NCI-H2029 treated with DMSO at 0.1 percent for 48 hours (cell line): Measurements from ENCODE around the gene FUOM.

Source experiments
- DNase-seq: peaks from one replicate; lab custom pipeline; 2025; lab: John Stamatoyannopoulos, UW

FUOM gene

DNA sequence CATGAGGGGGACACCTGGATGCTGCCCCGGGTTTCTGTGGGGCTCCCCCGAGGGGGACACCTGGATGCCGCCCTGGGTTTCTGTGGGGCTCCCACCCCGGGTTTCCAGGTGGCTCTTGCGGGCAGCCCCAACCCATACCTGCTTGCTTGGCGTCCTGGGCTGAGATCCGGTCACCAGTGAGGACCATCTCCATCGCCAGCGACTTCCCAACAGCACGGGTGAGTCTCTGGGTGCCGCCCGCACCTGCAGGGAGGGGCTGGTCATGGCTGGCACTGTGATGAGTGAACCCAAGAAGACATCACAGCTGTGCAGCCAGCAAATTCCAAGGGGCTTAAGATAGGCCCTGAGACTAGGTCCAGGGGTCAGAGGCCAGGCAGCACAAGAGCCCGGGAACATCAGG is 8.9 kb upstream of the FUOM start:
- DNase-seq = no peak

DNA sequence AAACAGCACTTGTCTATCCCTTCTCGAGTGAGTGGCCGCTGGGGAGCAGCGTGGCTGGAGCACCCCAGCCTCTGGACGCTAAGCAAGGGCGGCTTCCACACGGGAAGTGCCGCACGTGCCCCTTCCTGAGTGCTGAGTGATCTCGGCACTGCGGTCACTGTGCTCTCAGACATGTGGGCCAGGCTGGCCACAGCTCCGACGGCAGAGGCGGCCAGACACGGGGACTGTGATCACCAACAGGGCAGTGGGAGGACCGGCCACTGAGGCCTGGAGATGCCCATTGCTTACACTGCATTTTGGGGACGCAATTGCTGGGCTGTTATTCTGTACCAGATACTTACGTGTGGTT is 8.3 kb upstream of the FUOM start:
- DNase-seq = no peak

DNA sequence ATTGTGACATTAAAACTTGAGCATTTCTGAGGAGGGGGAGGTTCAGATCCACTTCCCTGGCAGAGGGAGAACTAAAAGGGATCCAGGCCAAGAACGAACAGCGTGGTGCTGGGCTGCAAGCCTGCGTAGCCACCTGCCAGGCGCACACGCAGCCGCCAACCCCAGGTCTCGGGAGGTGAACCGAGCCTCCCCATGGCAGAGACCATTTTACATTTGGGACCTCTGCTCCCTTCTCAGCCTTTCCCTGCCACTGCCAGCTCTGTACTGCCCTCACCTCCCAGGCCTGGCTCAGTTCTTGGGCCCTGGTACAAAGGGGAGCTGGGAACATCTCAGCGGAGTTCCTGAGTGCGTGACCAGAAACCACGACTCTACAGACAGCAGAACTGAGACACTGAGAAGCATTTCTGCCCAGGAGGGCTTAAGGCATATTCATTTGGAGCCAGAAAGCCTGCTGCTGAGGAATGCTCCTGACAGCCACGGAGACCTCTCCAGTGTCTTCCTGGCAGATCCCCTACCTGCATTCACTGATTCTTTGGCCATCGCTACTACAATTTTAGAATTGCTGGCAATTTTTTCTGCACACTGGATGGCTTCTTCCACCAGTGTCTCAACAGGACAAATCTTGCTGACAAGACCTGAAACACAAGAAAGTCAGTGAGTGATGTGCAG is 7.8 kb upstream of the FUOM start:
- DNase-seq = no peak

DNA sequence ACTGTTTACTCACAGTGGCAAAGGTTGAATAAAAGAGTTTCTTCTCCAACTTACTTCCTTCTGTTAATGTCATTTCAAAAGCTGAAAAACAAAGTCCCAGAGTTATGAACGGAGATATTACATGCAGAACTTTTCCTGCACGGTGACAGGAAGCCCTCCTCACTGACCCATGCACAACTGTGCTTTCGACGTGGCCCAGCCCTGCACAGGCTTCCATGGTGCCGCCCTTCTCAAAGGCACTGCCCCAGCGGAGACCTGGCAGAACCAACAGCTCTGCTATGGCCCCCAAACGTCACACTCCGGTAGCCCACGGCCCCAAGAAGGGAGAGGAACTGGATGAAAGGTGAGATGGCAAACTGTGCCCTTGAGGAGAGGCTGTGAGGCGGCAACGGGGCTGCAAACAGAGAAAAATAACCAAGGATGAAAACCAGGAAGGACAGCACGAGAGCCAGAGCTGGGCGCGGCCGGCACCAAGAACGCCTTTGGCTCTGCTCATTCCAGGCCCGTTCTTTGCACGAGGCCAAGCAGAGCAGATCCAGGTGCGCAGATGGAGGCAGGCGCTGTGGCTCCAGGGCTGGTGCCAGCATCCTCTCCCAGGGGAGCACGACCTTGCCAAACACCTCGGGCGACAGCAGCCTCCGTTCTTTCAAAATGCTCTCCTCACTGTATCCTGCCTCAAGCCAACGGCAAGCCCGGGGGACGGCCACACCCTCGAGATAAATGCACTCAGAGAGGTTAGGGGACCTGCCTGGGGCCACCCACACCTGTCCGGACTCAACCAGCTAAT is 7.0 kb upstream of the FUOM start:
- no peak for DNase-seq

DNA sequence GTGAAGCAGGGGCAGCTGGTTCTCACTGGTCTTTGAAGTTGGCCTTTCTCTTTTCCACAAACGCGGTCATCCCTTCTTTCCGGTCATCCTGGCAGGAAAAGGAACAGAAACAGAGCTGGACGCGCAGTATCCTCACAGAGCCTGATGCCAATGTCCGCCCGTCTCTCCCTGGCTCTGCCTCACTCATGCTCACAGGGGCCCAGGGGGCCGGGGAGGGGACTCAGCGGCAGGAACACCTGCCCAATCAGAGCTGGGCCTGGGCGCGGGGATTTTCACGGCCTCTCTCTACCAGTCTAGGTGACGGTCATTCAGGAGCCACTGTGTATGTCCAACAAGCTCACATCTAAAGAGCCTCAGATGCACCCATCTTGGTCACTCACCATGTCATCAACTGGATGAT is 5.0 kb upstream of the FUOM start:
- no peak for DNase-seq

GRCh38 chr10:133361773-133362441 is 4.1 kb upstream of the FUOM start:
- DNase-seq = no peak

DNA sequence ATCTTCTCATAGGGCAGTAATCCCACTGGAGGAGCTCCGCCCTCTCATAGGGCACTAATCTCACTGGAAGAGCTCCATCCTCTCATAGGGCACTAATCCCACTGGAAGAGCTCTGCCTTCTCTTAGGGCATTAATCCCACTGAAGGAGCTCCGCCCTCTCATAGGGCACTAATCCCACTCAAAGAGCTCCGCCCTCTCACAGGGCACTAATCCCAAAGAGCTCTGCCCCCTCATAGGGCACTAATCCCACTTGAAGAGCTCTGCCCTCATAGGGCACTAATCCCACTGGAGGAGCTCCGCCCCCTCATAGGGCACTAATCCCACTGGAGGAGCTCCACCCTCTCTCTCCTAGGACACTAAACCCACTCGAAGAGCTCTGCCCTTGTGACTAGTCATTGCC is 3.4 kb upstream of the FUOM start:
- no peak for DNase-seq

GRCh38 chr10:133359972-133360610 is 2.3 kb upstream of the FUOM start:
- DNase-seq = no peak

DNA sequence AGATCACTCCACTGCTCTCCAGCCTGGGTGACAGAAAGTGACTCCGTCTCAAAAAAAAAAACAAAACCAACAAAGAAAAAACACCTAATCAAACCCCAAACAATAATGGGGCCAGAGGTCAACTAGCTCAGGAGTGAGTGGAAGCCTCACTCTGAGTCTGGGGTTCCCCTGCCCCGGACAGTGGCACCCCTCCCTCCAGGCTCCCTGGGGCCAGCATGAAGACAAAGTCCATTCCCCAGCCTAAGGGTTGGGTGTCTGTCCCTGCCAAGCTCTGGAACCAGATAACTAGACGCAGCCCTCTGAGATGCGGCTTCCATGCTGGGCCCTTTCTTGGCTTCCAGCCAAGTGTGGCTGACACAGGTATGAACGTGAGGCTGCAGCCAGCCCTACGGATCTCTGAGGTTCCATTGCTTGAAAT is 1.7 kb upstream of the FUOM start:
- no peak for DNase-seq

DNA sequence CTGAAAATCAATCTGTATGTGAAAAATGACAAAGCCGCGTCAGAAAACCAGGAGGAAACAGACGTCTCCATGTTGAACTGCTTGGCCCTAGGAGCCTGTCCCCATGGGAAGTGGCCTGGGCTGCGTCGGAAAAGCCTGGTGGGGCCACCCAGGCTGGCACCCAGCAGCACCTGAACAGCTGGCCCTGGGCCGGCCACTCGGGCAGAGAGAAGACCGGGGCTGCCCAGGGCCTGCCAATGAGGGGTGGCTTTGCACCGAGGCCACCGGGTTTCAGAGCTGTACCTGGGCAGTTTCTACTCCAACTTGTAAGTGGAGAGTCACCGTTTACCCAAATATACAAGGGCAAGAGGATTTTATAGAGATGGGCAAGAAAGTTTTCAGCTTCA is 1.1 kb upstream of the FUOM start:
- DNase-seq = no peak

DNA sequence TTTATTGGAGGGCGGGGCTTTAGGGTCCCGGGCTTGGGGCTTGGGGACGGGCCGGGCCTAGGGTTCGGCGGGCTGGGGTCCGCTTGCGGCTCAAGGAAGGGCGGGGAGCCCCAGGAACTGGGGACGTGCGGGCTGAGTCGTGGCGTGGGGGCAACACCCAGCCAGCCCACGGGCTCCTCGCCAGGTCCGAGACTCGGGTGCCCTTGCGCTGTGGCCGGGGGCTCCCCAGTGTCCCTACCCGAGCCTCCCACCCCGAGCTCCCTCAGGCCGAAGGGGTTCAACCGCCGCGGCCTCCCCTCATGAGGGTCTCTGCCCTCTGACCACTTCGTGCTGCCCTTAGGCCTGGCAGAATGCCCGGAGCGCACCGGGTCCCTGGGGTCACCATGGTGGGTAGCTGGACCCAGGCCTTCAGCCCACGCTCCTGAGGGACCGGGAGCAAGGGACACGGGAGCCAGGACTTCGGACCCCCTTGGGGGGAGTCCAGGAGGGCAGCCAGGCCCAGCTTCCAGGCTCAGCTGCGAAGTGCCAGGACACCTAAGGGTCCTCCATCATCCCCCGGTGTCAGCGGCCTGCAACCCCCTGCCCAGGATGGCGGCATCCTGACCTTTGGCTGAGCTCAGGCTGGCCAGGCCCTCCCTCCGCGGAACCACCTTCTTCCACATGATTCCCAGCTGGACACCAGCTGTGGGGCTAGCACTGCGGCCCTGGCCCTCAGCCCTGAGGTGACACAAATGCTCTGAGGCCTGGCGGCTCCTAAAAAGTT is 524 bp upstream of the FUOM start:
- no peak for DNase-seq

- DNase-seq = no peak
These were observed 1.1 kb downstream of the FUOM start for GRCh38 chr10:133356549-133357284.

DNA sequence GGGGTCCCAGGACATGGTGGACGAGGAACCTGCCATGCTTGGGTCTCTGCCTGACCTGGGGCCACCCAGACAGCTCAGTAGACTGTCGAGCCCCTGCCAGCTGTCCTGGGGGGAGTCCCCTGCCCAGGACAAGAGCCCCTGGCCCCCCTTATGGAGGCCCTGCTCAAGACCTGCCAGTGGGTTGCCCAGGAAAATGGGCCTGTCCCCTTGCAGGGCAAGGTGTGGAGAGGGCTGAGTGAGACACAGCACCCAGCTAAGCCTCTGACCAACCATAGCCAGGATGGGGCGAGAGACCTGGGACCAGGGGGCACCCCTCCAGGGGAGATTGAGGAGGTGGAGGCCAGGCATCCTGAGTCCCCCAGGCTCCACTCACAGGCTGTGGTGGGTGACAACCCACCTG is 1.8 kb downstream of the FUOM start:
- DNase-seq = no peak

DNA sequence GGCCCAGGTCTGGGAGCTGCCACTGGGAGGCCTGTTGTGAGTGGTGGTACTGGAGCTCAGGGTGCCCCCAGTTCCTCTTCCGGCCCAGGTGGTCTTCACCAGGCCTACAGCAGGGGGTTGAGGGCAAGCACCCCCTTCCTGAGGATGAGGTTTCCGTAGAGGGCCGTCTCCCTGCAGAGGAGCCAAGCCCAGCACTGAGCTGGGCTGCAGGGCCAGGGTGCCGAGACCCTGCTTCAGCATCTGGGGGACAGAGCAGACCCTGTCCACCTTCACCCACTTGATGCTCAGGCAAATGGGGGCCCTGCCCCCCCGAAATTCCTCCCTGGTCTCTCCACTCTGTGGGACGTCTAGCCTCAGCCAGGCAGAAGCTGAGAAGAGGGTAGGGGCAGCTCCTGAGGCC is 2.6 kb downstream of the FUOM start:
- no peak for DNase-seq

DNA sequence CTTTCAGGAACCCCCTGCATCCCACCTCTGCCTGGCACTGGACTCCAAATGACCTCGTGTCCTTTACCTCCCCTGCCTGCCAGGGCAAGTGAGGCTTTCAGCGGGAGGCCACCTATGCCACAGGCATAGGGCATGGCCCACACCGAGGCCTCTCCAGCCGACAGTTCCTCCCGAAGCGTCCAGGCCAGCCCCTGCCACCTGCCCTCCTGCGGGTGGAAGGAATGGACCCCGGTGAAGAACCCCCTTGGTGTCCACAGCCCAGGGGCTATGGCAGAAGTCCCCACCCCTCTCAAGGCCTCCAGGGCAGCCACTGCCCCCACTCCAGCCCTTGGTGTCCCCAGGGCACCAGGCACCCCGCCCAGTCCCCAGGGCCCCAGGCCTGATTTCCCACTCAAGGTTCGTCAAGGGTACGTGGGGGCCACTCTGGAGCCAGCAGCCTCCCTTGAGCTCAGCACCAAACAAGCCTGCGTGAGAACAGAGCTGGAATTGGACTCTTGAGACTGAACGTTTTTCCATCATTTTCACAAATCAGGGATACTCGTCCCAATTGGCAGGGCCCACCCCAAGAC is 3.1 kb downstream of the FUOM start:
- no peak for DNase-seq

GRCh38 chr10:133353988-133354605 is 3.7 kb downstream of the FUOM start:
- DNase-seq = no peak

- DNase-seq = no peak
These were observed 4.4 kb downstream of the FUOM start for GRCh38 chr10:133353202-133353959.

DNA sequence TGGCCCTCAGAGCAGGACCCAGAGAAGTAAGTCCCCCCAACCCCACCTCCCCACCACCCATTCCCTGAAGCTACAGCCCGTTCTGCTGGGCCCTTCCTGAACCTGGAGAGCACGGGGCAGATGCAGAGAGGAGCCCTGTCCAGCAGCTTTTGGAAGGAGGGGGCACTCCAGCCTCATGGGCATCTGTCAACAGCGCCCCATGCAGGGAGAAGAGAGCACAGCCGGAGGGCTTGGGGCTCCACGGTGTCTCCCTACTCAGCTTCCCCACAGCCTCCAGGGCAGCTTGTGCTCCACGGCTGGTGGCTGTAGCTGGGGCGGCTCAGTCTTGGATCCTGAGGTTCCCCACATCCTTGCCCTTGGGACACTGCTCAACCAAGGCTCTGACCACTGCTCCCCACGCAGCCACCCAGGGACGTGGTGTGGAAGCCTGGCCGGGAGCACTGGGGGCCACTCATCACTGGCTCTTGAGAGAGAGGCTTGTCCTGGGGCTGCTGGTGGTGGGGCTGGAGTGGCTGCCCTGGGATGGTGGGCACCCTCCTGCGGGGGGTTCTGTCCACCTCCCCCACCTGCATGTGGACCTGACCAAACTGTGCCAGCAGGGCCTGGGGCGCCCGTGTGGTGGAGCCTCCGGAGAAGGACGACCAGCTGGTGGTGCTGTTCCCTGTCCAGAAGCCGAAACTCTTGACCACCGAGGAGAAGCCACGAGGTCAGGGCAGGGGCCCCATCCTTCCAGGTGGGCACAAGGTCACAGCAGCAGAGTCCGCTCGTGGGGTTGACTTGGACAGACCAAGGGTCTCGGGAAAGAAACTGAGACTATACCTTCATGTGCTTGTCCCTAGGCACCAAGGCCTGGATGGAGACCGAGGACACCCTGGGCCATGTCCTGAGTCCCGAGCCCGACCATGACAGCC is 6.2 kb downstream of the FUOM start:
- no peak for DNase-seq

GRCh38 chr10:133350950-133351329 is 6.9 kb downstream of the FUOM start:
- no peak for DNase-seq
